AG20443 (cell line): ENCODE data around the gene RORB.

Experiments used
- DNase-seq: peaks from one replicate; pipeline ENCODE4 v3.0.0; 2012; ENCODE audit warnings: low spot score, mixed read lengths

The RORB gene

DNA sequence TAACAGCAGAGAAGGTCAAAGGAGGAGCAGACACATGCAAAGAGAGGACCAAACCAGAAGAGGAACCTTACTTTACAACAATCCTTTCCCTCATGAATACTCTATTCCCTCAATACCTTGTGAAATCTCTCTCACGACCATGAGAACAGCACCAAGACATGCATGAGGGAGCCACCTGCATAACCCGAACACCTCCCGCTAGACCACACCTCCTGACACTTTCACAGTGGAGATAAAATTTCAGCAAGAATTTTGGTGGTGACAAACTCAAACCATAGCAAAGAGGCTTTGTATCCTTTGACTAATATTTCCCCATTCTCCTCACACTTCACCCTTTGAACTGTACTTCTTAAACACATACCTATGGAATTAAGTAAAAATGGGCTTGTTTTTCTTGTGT lies 101.7 kb downstream of the RORB start:
- no peak for DNase-seq

DNA sequence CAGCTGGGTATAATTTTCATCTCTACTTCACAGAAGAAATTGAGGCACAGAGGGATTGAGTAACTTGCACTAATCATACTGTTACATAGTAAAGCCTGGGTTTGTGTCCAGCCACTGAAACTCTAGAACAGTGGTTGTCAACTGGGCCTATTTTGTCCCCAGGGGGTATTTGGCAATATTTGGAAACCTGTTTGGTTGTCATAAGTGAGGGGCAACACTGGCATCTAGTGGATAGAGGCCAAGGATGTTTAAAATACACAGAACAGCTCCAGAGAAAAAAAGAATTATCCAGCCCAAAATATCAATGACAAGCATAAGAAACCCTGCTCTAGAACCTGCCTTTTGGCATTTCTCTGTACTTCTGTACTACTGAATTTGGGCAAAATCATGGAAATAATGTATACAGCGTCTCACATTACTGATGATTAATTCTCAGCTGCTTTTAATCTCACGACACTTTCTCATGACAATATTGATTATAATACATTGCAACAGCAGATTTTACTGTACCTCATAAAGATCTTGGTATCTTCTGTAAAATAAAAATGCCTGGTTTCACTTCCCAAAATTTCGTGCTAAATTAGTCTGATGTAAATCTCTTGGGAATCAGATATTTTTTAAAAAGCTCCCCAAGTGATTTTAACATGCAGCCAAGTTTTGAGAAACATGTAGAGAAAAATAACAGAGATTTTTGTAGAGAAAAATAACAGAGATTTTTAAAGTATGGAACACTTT lies 112.7 kb downstream of the RORB start:
- DNase-seq = no peak

GRCh38 chr9:74610523-74611061 lies 113.5 kb downstream of the RORB start:
- no peak for DNase-seq

GRCh38 chr9:74630228-74630627 lies 133.1 kb downstream of the RORB start:
- no peak for DNase-seq

GRCh38 chr9:74639112-74639511 lies 142.0 kb downstream of the RORB start:
- no peak for DNase-seq

DNA sequence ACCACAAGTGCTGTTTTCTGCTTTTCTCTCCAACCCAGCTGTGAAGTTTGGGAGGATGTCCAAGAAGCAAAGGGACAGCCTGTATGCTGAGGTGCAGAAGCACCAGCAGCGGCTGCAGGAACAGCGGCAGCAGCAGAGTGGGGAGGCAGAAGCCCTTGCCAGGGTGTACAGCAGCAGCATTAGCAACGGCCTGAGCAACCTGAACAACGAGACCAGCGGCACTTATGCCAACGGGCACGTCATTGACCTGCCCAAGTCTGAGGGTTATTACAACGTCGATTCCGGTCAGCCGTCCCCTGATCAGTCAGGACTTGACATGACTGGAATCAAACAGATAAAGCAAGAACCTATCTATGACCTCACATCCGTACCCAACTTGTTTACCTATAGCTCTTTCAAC lies 145.2 kb downstream of the RORB start:
- no peak for DNase-seq

DNA sequence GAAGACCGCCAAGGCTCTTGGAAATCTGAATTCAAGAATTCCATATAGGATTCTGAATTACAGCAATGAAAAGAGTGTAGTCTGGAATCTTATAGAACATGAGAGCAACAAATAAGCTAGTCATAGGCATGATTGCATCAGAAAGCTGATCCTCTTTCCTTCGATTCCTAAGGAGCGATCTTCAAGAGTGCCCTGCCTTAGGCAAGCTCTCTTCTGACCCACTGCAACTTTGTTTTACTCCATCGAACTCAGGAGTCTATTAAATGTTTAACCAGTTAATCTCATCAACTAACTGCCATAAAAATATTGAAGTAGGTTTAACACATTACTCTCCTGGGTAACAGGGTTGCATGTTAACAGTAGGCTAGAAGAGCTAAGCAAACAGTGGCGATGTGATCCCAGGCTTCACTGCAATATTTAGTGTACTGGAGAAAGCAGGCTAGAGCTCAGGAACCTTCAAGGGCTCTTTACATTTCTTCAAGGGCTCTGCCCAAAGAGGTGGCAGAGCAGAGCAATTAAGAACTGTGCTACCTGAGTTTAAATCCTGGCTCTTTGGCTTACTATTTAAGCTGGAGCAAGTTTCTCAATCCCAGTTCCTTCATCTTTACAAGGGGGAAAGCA lies 146.3 kb downstream of the RORB start:
- no peak for DNase-seq

- no peak for DNase-seq
Observed at GRCh38 chr9:74644023-74644422, 146.9 kb downstream of the RORB start.

DNA sequence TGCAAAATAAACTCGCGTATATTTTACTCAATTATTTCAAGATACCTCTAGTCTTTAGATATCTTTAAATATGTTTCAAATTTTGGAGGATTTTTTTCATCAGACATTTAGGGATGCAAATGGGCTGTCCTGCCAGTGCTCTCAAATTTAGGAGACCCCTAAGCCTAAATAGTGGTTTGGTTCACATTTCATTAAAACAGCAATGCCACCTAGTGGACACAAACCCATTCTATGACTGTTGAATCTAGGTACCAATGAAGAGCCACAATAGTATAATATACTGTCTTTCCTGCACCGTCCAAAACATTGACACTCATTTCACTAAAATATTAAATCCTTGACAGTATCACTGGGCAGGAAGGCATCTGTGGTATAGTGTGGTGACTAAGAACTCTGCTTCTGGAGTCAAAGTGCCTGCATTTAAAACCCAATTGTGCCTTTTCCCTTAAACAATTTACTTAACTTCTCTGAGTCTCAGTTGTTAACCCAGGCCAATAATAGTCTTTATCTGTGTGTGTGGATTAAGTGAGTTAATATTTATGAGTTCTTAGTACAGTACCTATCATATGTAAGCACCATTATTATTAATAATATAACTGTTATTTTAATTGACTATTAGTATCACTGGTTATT lies 148.0 kb downstream of the RORB start:
- peak; percentile 11 for DNase-seq

GRCh38 chr9:74653410-74654080 lies 156.4 kb downstream of the RORB start:
- no peak for DNase-seq

- DNase-seq = no peak
Observed at GRCh38 chr9:74662674-74663073, 165.5 kb downstream of the RORB start.

- DNase-seq = no peak
Observed at GRCh38 chr9:74663439-74663838, 166.3 kb downstream of the RORB start.

GRCh38 chr9:74666625-74667316 lies 169.6 kb downstream of the RORB start:
- DNase-seq = no peak

DNA sequence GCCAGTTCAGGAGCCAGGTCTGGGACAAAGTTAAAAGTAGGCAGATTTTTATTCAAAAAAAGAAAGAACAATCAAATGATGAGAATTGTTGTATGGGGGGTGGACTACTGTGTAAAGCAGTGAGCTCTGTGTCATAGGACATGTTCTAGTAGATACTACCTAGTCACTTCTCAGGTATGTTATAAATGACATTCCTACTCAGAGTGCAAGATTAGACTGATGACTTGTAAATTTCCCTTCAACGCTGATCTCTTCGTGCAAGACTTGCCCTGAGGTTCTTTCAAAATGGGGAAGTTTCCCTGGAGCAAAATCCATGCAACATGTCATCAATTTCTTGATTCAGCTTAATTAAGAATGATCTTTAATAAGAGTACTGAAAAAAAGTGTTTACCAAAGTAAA lies 175.1 kb downstream of the RORB start:
- no peak for DNase-seq

DNA sequence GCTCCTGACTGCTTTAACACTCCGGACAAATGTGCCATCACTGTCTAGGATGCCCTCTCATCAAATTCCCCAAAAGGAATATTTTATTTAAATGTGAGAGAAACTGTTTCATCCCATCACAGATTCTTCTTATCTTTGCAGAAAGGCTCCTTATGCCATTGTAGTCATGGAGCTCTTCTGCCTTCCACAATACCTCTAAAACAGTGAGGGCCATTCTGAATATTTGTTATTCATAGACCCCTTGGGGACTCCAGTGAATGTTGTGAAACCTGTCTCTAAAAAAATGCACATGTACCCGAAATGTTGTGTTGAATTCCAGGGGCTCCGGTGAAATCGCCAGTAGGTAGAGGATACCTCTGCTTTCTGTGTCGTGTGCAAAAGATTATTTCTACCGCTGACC lies 176.9 kb downstream of the RORB start:
- DNase-seq = no peak

GRCh38 chr9:74681906-74682305 lies 184.8 kb downstream of the RORB start:
- no peak for DNase-seq

- no peak for DNase-seq
Observed at GRCh38 chr9:74683322-74683721, 186.2 kb downstream of the RORB start.

DNA sequence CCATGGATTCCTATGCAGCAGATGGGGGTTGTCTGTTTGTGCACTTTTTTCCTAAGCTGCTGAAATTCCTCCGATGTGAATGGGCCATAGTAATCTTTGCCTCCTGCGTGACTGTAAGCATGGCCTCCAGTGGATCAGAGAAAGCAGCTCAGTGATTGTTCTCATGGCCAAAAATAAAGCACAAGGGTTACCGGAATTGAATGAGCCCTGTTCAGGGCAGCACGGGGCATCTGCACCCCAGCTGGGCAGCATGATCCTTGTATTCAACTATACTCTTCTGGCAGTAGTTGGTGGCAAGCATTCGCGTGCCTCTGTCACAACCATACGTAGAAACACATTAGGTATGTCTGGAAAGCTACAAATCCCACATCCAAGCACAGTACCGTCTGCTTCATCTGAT lies 193.9 kb downstream of the RORB start:
- no peak for DNase-seq

DNA sequence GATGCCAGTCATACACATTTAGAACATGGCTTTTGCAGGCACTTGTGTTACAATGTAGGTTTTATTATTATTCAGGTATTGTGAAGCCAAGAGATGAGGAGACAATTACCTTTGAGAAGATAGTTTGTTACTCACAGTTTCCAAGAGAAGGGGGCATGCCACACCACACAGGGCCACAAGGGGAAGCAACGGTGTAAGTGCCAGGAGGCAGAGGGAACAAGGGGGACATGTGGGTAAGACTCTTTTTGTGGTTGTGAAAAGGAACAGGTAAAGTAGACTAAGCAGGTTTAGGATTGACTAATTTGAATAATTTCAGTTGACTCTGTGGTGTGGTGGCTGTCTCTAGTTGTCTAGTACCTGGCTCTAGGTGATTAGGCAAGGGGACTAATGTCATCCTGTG lies 199.4 kb downstream of the RORB start:
- DNase-seq = no peak

GRCh38 chr9:74697535-74697934 lies 200.4 kb downstream of the RORB start:
- DNase-seq = no peak

- no peak for DNase-seq
Observed at GRCh38 chr9:74711341-74711740, 214.2 kb downstream of the RORB start.

GRCh38 chr9:74718709-74719108 lies 221.6 kb downstream of the RORB start:
- no peak for DNase-seq
